NOMO-1 treated with DMSO at 0.1 percent for 48 hours (cell line): ENCODE measurements around the gene DNAJC1.

ENCODE experiments used
- DNase-seq: peaks from one replicate; lab custom pipeline; 2025; ENCODE audit not compliant: unreplicated experiment; lab: John Stamatoyannopoulos, UW

Gene DNAJC1

DNA sequence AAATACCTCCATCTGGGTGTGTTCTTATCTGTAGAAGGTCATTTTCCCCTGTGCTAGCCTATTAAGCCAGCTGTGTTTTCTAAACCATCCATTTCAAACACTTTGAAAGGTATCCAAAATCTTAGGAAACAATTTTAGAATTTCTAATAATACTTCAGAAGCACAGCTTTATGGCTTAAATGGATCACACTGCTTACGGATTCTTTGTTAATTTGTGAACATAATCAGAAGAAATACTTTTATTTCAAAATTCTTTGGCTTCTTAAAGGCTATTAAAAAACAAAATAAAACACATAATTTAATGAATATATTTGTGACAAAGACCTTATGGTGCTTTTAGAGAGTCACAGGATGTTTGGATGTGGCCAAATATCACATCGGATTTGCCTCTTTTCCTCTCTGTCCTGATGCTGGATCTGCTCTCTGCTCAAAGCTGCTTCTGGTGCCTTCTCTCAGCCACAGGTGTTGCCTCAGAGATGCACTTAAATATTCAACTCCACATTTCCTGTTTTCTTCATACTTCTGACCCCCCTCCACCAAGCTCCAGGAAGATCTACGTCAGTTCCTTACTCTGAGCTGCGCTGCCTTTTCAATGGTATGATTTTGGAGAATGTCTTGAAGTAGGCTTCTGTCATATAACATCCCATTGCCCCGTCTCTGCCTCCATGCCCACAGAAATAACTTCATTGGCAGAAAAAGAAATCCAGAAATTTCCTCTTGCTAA, 238.9 kb downstream of the DNAJC1 start:
- peak; percentile 9 for DNase-seq

DNA sequence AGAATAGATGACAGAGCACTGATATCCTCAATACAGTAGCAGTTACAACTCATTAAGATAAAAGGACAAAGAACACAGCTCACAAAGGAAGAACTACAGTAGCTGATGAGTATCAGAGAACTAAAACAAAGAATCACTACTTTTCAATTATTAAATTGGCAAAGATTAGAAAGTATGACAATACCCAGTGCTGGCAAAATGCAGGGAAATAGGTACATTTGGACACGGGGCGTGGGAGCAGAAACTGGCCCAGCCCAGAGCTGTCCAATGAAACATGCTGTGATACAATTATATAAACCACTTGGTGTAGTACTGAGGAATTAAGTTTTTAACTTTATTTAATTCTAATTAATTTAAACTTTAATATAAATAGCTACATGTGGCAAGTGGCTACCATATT, 243.2 kb downstream of the DNAJC1 start:
- no peak for DNase-seq

DNA sequence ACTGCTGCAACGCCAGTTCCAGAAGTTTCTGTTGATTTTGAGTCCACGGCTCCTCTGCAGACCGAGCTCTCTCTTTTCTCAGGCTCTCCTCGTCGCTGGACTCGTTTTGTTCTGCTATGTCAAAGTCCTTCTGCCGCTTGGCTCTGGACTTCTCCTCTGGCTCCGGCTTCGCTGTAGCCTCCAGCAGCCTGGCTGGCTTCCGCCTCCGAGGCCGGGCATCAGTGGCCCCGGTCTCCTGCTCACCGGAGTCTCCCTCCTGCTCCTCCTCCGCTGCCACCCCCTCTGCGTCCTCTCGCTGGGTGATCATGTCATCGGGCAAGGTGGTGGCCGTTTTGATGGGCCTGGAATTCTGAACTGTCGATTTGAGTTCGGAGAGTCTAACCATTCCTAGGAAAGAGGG, 244.3 kb downstream of the DNAJC1 start:
- no peak for DNase-seq

DNA sequence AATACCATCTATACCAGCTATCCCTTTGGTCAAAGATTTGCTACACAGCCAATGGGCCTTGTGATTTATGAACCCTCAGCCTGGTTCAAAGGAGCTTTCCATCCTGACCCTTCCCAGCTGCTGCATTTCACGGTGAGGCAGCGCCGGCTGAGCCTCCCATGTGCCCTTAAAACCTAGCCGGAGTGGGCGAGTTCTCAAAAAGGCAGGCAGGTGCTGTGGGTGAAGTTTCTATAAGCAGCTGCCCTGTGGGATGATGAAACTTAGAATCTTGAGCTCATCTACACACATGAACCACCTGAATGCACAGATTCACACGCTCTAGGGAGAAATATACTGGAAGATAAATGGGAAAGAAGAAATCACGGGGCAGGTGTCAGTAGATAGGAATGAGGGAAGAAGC, 244.8 kb downstream of the DNAJC1 start:
- DNase-seq = no peak

DNA sequence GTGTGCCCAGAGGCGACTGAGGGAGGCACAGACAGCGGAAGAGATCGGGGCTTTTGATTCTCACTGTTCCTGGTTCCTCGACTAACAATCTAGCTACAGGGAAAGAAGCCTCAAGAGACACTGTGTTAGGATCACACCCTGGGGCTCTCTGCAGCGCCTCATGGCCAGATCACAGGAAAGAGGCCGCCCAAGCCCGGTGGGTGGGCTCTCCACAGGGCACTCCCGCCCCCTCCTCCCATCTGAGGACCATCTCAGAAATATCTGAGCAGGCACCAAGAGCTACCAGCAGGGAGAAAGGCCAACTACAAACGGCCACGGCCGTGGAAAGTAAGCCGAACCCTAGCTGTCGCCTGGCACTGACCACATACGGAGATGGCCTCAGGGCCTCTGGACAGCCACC, 245.3 kb downstream of the DNAJC1 start:
- no peak for DNase-seq

DNA sequence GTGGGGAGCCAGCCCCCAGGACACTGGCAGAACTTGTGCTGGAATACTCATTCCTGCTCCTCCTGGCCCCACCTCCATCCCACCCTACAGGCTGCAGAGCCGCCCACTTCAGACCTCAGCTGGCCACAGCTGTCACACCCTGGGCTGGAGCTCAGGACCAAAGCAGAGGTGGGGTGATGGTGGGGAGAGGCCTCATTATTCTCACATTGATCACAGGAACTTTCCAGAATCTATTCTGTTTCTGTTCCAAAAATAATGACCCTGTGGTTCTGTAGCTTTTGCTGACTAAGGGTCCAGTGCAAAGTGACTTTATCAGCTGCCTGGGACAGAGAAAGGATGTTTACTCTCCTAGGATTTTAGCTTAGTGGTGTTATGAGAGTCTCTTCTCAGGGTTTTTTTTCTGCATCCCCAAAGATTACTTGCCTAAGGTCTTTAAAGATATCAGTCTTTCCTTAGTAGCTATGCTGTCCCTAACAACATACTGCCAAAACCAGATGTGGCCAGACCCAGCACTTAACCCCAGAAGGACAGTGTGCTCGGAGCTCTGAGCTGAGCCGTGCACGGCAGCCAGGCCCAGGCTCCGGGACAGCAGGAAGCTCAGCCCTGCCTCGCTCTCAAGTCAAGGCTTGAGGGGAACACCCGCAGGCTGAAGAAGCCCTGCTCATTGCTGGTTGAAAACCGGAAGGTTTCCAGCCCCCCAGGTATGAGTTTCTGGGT, 246.2 kb downstream of the DNAJC1 start:
- no peak for DNase-seq

DNA sequence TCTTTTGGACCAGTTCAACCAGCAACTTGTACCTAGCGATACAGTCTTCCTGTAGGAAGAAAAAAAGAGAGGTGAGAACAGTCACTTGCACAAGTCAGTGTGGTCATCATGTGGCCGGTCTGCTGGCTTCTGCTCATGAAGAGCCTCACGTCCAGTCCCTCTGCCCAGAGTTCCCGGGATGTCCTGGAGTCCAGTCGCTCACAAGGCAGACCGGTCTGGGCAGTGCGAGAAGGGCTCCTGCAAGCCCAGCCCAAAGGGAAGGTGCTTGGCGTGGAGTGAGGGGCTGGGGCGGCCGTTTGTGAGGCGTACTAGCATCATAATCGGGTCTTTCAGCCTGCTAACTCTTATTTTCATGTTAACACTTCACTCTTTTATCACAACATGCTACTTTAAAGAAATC, 246.8 kb downstream of the DNAJC1 start:
- no peak for DNase-seq

DNA sequence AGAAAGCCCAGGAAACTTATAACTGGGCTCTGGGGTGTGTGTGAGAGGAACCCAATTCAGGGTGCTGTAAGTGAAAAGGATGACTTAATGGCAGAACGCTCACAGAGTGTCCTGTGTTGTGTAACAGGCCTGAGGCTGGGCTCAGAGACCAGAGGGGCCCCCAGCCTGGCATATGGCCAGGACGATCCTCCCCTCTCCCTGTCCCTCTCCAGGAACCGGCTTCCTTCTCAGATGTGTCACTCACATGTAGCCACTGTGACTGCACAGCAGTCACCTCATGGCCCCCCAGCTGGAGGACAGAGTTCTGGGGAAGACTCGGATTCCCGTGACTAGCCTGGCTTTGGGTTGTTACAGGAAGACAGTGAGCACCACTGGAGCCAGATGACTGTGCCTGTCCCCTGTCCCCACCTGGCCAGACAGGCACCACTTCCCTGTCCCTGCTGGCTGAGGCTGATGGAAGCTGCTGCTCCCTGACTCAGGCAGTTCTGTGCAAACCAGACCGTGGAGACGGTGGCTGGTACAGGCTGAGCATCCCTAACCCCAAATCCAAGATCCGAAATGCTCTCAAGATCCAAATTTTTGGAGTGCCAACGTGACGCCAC, 249.0 kb downstream of the DNAJC1 start:
- no peak for DNase-seq

DNA sequence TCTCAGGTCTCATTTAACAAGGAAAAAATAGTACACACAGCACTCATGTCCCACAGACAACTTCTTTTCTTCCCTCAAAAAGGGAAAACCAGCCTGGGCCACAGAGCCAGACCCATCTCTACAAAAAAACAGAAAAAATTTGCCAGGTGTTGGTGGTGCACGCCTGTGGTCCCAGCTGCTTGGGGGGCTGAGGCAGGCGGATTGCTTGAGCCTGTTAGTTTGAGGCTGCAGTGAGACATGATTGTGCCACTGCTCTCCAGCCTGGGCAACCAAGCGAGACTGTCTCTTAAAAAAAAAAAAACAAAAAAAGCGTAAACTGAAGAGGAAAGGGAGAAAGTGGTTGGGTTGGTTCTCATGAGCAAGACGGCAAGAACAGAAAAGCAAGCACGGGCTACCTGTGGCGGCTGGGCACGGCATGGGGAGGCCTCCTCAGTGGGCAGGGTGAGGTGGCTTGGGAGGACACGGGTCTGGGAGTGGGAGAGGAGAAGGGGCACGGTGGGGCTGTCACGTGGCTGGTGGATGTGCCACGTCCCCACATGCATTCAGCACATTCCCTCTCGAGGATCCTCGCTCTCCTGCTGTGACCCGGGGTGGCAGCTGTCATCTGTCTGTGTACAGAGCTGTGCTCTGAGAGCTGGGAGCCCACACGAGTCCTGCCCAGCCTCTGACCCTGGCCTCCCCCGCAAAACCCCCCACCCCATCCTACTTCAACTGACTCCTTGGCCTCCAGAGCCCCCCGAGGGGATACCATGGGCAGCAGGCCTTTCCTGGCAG, 249.8 kb downstream of the DNAJC1 start:
- DNase-seq = no peak

DNA sequence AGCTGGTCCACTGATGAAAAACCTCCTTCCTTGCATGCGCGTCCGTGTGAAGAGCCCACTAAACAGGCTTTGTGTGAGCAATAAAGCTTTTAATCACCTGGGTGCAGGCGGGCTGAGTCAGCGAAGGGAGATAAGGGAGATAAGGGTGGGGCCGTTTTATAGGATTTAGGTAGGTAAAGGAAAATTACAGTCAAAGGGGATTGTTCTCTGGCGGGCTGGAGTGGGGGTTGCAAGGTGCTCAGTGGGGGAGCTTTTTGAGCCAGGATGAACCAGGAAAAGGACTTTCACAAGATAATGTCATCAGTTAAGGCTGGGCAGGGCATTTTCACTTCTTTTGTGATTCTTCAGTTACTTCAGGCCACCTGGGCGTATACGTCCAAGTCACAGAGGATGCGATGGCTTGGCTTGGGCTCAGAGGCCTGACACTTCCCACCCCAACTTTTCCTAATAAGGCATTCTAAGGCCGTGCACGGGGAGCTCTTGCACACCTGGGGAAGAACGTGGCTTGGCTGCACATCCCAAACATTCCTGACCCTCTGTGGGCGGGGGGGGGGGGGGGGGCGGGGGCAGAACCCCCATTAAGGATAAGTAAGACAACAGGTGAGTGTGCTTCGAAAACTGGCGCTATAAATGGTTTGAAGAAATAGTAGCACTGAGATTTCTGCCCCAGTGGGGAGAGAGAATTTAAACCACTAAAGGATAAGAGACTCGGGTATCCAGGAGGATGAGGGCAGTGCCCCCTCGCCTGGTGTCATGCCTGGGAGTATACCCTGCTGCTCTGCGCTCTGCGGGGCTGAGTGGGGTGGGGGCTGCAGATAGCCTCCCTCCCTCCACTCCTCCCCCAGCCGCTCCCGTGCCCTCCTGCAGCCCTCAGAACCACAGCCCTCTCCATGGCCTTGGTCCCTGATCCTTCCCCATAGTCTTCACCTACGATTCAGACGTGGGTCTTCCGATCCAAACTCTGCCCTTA, 251.9 kb downstream of the DNAJC1 start:
- DNase-seq = no peak

DNA sequence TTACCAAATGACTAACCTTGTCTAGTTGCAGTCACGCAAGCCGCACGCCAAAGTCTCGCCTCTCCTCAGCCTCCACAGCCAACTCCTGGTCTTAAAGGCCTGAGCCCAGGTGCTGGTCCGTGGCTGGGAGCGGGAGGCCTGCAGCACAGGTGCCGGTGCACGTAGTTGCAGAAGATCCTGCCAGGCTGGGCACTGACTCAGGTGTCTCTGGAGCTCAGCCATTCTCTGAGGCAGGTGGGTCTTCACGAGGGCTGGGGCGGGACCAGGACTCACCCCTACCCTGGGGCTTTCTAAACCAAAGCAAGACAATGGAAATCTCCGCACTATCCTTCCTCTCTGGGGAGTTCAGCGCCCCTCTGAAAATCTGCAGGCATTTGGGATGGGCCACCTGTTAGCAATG, 253.1 kb downstream of the DNAJC1 start:
- no peak for DNase-seq

DNA sequence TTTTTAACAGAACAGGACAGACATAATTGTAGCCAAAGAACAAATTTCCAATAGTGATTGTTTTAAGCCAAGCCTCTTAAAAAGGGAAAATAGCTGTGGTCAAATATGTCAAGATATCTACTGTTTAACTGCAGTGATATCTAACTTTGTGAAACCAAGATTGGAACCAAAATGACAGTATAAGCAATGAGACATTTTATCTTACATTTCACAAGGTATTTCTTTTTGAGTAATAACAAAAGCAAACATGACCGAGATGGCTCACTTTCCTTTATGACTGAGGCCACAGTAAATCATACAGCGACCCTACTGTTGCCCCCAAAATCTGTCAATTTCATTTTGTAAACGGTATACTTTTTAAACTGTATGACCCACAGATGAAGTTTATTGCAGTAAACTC, 253.7 kb downstream of the DNAJC1 start:
- no peak for DNase-seq

DNA sequence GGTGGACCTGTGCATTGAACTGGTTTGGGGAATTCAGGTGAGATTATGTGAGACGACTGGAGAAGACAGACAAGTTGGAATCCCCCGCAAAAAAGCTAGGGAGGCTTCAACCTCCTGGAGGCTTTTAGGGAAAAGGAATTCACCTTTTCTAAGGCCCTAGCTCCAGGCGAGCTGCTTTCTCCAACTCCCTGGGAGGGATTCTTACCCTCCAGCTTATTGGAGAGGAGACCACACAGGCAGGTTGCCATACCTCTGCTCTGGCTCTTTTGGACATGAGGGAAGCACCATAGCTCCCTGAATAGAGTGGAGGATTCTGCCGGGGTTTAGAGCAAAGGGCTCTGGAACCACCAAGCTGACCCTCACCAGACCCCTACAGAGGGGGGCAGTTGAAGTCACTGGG, 255.7 kb downstream of the DNAJC1 start:
- no peak for DNase-seq

DNA sequence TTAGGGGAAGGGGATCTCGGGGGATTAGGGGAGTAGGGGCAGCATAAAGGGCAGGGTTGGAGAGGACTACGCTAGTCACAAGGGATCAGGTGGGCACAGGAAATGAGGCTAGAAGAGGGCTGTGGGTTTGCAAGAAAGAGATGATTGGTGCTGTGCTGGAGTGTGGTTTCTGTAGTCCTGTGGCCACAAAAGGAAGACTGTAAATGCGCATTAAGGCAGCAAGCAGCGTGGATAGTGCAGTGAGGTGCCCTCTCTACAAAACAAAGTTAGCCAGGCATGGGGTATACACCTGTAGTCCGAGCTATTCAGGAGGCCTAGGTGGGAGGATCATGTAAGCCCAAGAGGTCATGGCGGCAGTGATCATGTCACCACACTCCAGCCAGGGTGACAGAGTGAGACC, 257.4 kb downstream of the DNAJC1 start:
- DNase-seq = no peak

DNA sequence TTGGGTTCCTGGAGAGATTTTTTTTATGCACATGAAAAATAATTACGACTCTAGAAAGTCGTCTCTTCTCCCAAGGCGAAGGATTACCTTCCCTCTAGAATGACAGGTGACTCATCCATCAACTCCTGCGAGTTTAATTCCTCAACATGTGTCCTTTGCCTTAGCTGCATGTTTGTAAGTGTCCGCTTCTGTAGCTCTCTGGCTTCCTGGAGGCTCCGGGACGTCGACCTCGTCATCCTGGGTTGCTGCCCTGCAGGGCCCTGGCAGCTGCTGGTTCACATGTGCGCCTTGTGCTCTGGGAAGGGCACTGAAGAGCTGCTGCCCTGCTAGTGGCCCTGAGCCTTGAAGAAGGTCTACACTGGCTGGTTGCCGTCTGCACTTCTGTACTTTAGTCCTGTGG, 259.3 kb downstream of the DNAJC1 start:
- DNase-seq = no peak

DNA sequence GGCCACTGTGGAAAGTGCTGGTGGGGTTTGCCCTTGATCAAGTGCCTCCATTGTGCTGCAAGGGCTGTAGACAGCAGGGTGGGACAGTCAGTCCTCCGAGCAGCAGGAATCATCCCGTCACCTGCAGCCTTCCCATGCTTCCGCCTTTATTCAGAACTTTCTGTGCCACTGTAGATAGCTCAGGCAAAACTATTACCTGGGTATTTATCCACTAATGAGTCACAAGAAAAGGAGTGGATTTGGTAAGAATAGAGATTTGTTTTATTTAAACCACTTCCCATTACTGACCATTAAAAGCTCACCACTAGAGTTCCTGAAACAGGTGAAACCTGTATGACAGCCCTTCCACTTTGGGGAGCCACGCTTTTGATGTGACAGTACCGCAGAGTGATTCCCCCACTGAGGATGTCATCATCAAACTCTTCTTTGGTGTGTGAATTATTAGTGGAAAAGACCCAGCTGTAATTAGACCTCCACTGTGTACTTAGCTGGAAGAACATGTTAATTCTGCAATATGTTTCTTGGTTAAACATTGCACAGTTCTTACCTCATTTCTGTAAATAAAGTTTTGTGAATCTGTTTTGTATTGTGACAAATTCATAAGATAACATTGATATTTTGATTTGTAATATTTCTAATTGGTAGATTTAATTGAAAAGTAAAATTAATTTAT, 260.7 kb downstream of the DNAJC1 start:
- DNase-seq = no peak

DNA sequence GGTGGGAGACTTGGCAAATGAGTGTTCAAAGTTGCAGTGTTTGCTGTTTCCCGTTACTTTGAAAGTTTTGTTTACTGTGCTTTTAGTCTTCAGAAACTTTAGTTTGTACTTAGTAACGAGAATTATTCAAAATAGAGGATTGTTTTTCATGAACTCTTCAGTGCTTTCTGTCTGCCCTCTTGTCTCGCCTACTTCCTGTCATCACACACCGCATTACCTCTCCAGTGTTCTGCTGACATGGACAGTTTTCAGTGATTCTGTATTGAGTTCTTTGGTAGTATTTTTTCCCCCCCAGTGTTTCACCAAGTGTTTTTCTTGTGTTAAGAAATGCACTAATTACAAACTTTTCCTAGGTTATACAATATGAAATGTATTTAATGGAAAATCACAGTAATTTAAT, 262.5 kb downstream of the DNAJC1 start:
- DNase-seq = no peak

DNA sequence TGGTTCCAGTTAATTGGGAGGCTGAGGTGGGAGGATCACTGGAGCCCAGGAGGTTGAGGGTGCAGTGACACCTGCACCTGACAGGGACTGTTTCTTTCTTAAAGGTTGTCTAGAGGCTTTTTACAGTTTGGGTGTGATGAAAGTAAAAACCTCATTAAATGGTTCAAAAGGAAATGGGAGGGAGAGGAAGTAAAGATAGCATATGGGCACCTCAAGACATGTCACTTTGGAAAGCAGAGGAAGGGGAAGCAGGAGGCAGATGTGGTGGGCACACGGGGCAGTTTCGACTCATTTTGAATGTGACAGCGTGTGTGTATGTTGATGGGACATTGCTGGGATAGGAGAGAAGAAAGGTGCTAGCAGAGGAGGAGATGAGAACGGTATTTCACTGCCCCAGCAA, 266.4 kb downstream of the DNAJC1 start:
- DNase-seq = peak; percentile 67

DNA sequence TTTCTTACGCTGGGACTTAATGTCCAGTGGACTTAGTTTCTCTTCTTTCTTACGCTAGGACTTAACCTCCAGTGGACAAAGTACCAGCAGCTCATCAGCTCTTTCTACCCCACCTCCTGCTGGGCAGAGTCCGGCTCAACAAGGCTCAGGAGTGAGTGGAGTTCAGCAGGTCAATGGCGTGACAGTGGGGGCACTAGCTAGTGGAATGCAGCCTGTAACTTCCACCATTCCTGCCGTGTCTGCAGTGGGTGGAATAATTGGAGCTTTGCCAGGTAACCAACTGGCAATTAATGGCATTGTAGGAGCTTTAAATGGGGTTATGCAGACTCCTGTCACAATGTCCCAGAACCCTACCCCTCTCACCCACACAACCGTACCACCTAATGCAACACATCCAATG, 269.8 kb downstream of the DNAJC1 start:
- no peak for DNase-seq
